ENCODE measurements around the gene ELMO3.

- TF ChIP-seq, protein P1, sequence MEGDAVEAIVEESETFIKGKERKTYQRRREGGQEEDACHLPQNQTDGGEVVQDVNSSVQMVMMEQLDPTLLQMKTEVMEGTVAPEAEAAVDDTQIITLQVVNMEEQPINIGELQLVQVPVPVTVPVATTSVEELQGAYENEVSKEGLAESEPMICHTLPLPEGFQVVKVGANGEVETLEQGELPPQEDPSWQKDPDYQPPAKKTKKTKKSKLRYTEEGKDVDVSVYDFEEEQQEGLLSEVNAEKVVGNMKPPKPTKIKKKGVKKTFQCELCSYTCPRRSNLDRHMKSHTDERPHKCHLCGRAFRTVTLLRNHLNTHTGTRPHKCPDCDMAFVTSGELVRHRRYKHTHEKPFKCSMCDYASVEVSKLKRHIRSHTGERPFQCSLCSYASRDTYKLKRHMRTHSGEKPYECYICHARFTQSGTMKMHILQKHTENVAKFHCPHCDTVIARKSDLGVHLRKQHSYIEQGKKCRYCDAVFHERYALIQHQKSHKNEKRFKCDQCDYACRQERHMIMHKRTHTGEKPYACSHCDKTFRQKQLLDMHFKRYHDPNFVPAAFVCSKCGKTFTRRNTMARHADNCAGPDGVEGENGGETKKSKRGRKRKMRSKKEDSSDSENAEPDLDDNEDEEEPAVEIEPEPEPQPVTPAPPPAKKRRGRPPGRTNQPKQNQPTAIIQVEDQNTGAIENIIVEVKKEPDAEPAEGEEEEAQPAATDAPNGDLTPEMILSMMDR (IDR thresholded peaks at IDR 0.05 in 4 of 5, conservative IDR thresholded peaks at IDR 0.05 in 1 of 5), result peak; percentile 27 to 60 (median 49)
- no peak for TF ChIP-seq POLR2A (IDR thresholded peaks at IDR 0.05)
These were observed 645 bp upstream of the ELMO3 start for GRCh38 chr16:67198238-67198734.
